Peyer's patch (tissue), 4 donors: ENCODE data around the gene IMP4. TPM values are rescaled to one million over a fixed set of nuclear protein-coding genes. Genes with fewer than 3 reads are reported as not detected.

ENCODE experiments used
- DNase-seq, 3 donors: peaks; one replicate each; pipeline ENCODE4 v3.0.0-alpha.2; 2017 to 2019
- H3K27ac ChIP-seq, 4 donors: fragments of 200-600 bp; sonication (generic); one replicate each; pipeline ENCODE4 v1.5.1; 2016 to 2019
- H3K27me3 ChIP-seq, 2 donors: fragments of 200-600 bp; sonication (generic); one replicate each; pipeline ENCODE4 v1.5.1; 2019
- H3K36me3 ChIP-seq, 3 donors: fragments of 200-600 bp; sonication (generic); one replicate each; pipeline ENCODE4 v1.5.1; 2016 to 2019
- H3K4me1 ChIP-seq, 4 donors: fragments of 200-600 bp; sonication (generic); one replicate each; pipeline ENCODE4 v1.5.1; 2016 to 2019
- H3K4me3 ChIP-seq, 4 donors: fragments of 200-600 bp; sonication (generic); 1 replicate in 3 of 4; 2 replicates in 1 of 4; pipeline ENCODE4 v1.5.1; 2016 to 2019; ENCODE audit warnings: mild to moderate bottlenecking in 1 of 4
- H3K9me3 ChIP-seq, 4 donors: fragments of 200-600 bp; sonication (generic); one replicate each; pipeline ENCODE4 v1.5.1; 2016 to 2019; ENCODE audit warnings: mild to moderate bottlenecking in 1 of 4
- CTCF ChIP-seq, 6 experiments: fragments of 450-650 bp in 4 of 6; fragments of 200-600 bp in 2 of 6; sonication (generic) in 1 of 6; IDR thresholded peaks; one replicate each; pipeline ENCODE4 v1.5.1; 2017 to 2019; ENCODE audit warnings: antibody characterized with exemption in 6 of 6, mild to moderate bottlenecking in 3 of 6, moderate library complexity in 1 of 6
- POLR2A ChIP-seq, 2 donors: fragments of 450-650 bp; IDR thresholded peaks; one replicate each; pipeline ENCODE4 v1.5.1; 2017; ENCODE audit warnings: antibody characterized with exemption in 2 of 2, mild to moderate bottlenecking in 2 of 2, moderate library complexity in 2 of 2
- total RNA-seq, 4 donors: library from RNA; depleted of rRNA; stranded (reverse); fragments of >200 nt; gene quantifications; one replicate each; pipeline ENCODE4 v1.1.0, GENCODE V29; 2016

Gene IMP4
- total RNA-seq, 4 donors from 2014 or later, result 41.9 to 99.9 (median 62.8) TPM

GRCh38 chr2:130334026-130334425 is 8.7 kb upstream of the IMP4 start:
- Histone ChIP-seq H3K27me3 (no peaks in the 10 kb centered on the region), H3K4me1 (peaks cover 0 to 4% (median 0%) of the 10 kb centered on the region in 4 donors), H3K36me3 (peaks cover 0 to 10% (median 0%) of the 10 kb centered on the region in 3 donors), H3K27ac (no peak overlapping the region), H3K4me3 (no peak overlapping the region), H3K9me3 (no peaks in the 10 kb centered on the region)
- no peak for DNase-seq
- TF ChIP-seq POLR2A (IDR thresholded peaks at IDR 0.05) (no peak), CTCF (IDR thresholded peaks at IDR 0.05) (no peak)

- peaks cover 0 to 4% (median 0%) of the 10 kb centered on the region in 4 donors for H3K4me1 ChIP-seq
- no peak for DNase-seq
- H3K27ac ChIP-seq, result no peak overlapping the region
- no peak overlapping the region for H3K4me3 ChIP-seq
- peaks cover 0 to 22% (median 0%) of the 10 kb centered on the region in 3 donors for H3K36me3 ChIP-seq
- TF ChIP-seq POLR2A (IDR thresholded peaks at IDR 0.05), result no peak
- no peak for TF ChIP-seq CTCF (IDR thresholded peaks at IDR 0.05)
- H3K27me3 ChIP-seq, result no peaks in the 10 kb centered on the region
- no peaks in the 10 kb centered on the region for H3K9me3 ChIP-seq
These were observed 7.5 kb upstream of the IMP4 start for GRCh38 chr2:130335226-130335625.

- no peak for DNase-seq
- no peak overlapping the region for H3K4me3 ChIP-seq
- TF ChIP-seq CTCF (IDR thresholded peaks at IDR 0.05), result no peak
- no peaks in the 10 kb centered on the region for H3K27me3 ChIP-seq
- peaks cover 0 to 24% (median 0%) of the 10 kb centered on the region in 3 donors for H3K36me3 ChIP-seq
- no peak overlapping the region for H3K27ac ChIP-seq
- no peaks in the 10 kb centered on the region for H3K9me3 ChIP-seq
- H3K4me1 ChIP-seq, result peaks cover 0 to 12% (median 0%) of the 10 kb centered on the region in 4 donors
These were observed 6.4 kb upstream of the IMP4 start for GRCh38 chr2:130336150-130336876.

- DNase-seq, result peak; percentile 38 to 93 (median 90)
- Histone ChIP-seq H3K4me3 (peak overlapping the region in 2 of 4 donors; percentile 30 to 32), H3K36me3 (peaks cover 0 to 24% (median 0%) of the 10 kb centered on the region in 3 donors), H3K27me3 (no peaks in the 10 kb centered on the region), H3K4me1 (peaks cover 0 to 15% (median 0%) of the 10 kb centered on the region in 4 donors), H3K27ac (peak overlapping the region in 2 of 4 donors; percentile 23 to 43), H3K9me3 (no peaks in the 10 kb centered on the region)
- TF ChIP-seq POLR2A (IDR thresholded peaks at IDR 0.05), result peak; percentile 24 to 40
- peak in 1 of 6 experiments; percentile 8 for TF ChIP-seq CTCF (IDR thresholded peaks at IDR 0.05)
These were observed 5.6 kb upstream of the IMP4 start for GRCh38 chr2:130336877-130337734.

- Histone ChIP-seq H3K4me1 (peaks cover 0 to 12% (median 0%) of the 10 kb centered on the region in 4 donors), H3K36me3 (peaks cover 0 to 24% (median 0%) of the 10 kb centered on the region in 3 donors), H3K9me3 (no peaks in the 10 kb centered on the region), H3K27ac (peak overlapping the region in 2 of 4 donors; percentile 23 to 43), H3K4me3 (no peak overlapping the region), H3K27me3 (no peaks in the 10 kb centered on the region)
- no peak for DNase-seq
- no peak for TF ChIP-seq CTCF (IDR thresholded peaks at IDR 0.05)
- TF ChIP-seq POLR2A (IDR thresholded peaks at IDR 0.05), result no peak
These were observed 4.9 kb upstream of the IMP4 start for GRCh38 chr2:130337735-130338325.
